Measurements from ENCODE around the gene GIN1. TPM values are rescaled to one million over a fixed set of nuclear protein-coding genes. Genes with fewer than 3 reads are reported as not detected.

GIN1 gene
- total and polyA plus RNA-seq, 4 donors, result 1.8 to 6.4 (median 4.0) TPM

DNA sequence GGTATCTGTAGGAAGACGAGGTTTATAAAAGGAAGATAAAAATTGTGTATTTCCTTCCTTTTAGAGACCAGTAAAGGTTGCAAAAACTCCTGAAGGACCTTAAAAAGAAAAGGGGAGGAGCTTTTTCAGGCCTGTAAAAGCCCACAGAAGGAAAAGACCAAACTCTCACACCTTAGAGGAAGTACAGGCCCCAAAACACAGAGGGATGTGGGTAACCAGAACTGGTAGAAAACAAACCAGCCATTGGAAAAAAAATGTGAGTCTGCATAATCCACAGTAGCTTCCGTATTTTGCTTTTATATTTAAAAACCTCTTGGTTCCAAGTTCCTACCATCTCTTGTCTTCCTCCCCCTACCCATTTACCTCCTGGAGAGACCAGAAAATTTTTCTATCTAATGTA, 8.5 kb downstream of the GIN1 start:
- TF ChIP-seq NR2F2 (IDR thresholded peaks at IDR 0.05) (no peak), FOXA2 (IDR thresholded peaks at IDR 0.05) (no peak), GABPA (IDR thresholded peaks at IDR 0.05 in 1 of 2, conservative IDR thresholded peaks at IDR 0.05 in 1 of 2) (no peak), JUND (IDR thresholded peaks at IDR 0.05) (no peak), HNF4A (conservative IDR thresholded peaks at IDR 0.05) (no peak), FOXA1 (IDR thresholded peaks at IDR 0.05) (no peak), REST (IDR thresholded peaks at IDR 0.05) (no peak), HNF4G (IDR thresholded peaks at IDR 0.05) (no peak), ZBTB33 (IDR thresholded peaks at IDR 0.05) (no peak), SP1 (IDR thresholded peaks at IDR 0.05) (no peak), RAD21 (IDR thresholded peaks at IDR 0.05) (no peak), YY1 (IDR thresholded peaks at IDR 0.05) (no peak), EGR1 (IDR thresholded peaks at IDR 0.05; ENCODE audit: low read depth in 2 of 2) (no peak), TAF1 (conservative IDR thresholded peaks at IDR 0.05) (no peak), RXRA (IDR thresholded peaks at IDR 0.05) (no peak)
- TF ChIP-seq, protein P1, sequence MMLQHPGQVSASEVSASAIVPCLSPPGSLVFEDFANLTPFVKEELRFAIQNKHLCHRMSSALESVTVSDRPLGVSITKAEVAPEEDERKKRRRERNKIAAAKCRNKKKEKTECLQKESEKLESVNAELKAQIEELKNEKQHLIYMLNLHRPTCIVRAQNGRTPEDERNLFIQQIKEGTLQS (IDR thresholded peaks at IDR 0.05), result no peak
- TF ChIP-seq, protein P2, sequence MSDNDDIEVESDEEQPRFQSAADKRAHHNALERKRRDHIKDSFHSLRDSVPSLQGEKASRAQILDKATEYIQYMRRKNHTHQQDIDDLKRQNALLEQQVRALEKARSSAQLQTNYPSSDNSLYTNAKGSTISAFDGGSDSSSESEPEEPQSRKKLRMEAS (IDR thresholded peaks at IDR 0.05), result no peak
- TF ChIP-seq, protein P3, sequence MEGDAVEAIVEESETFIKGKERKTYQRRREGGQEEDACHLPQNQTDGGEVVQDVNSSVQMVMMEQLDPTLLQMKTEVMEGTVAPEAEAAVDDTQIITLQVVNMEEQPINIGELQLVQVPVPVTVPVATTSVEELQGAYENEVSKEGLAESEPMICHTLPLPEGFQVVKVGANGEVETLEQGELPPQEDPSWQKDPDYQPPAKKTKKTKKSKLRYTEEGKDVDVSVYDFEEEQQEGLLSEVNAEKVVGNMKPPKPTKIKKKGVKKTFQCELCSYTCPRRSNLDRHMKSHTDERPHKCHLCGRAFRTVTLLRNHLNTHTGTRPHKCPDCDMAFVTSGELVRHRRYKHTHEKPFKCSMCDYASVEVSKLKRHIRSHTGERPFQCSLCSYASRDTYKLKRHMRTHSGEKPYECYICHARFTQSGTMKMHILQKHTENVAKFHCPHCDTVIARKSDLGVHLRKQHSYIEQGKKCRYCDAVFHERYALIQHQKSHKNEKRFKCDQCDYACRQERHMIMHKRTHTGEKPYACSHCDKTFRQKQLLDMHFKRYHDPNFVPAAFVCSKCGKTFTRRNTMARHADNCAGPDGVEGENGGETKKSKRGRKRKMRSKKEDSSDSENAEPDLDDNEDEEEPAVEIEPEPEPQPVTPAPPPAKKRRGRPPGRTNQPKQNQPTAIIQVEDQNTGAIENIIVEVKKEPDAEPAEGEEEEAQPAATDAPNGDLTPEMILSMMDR (IDR thresholded peaks at IDR 0.05; ENCODE audit: low read depth, low read length, missing input control), result no peak
- peaks cover 0 to 2% (median 0%) of the 10 kb centered on the region in 4 donors for H3K4me1 ChIP-seq (ENCODE audit: control insufficient read depth in 4 of 4, insufficient read depth in 4 of 4, low read length in 3 of 4)
- H3K9ac ChIP-seq (ENCODE audit: low read depth in 1 of 2, low read length in 2 of 2), result no peak overlapping the region
- H3K36me3 ChIP-seq (ENCODE audit: control insufficient read depth in 4 of 4, insufficient read depth in 3 of 4, low read depth in 1 of 4, low read length in 3 of 4), result peaks cover 0 to 3% (median 0%) of the 10 kb centered on the region in 4 donors
- no peaks in the 10 kb centered on the region for H3K27me3 ChIP-seq (ENCODE audit: control insufficient read depth in 4 of 4, insufficient read depth in 4 of 4, low read length in 3 of 4)
- H3K4me3 ChIP-seq (ENCODE audit: low read depth in 1 of 3, low read length in 3 of 3), result no peak overlapping the region
- WGBS, result 79% methylated on average over 2 of the region's 2 CpGs
- no peaks in the 10 kb centered on the region for H3K9me3 ChIP-seq (ENCODE audit: control insufficient read depth in 4 of 4, low read length in 3 of 4)
- H3K27ac ChIP-seq (ENCODE audit: low read depth in 1 of 2, low read length in 2 of 2), result no peak overlapping the region
- DNase-seq (ENCODE audit: low spot score), result no peak

All from liver (tissue), 9 donors.